Endothelial cell of umbilical vein (primary cell): Measurements from ENCODE around the gene HPX. TPM values are rescaled to one million over a fixed set of nuclear protein-coding genes. Genes with fewer than 3 reads are reported as not detected.
A peak's percentile ranks its signal among the peaks of the same experiment; 100 is the strongest.

ENCODE experiments used
- BruUV-seq: library from RNA; stranded (reverse); fragments of 400-500 nt; replicated peaks from 2 replicates; lab custom pipeline; 2021; lab: Mats Ljungman, UMichigan
- CTCF ChIA-PET: fragments of 300-600, 350-600 bp; sonication (Branson Sonifier 250); formaldehyde crosslinking; loops from one replicate; lab custom pipeline; 2021; ENCODE audit warnings: antibody characterized with exemption, inconsistent platforms; lab: Charles Lee
- POLR2A ChIA-PET: fragments of 300-600, 350-600 bp; sonication (Branson Sonifier 250); formaldehyde crosslinking; loops from one replicate; lab custom pipeline; 2021; ENCODE audit warnings: antibody characterized with exemption, inconsistent platforms; lab: Charles Lee
- DNase-seq: peaks from one replicate; pipeline ENCODE4 v3.0.0-alpha.2; 2011; ENCODE audit warnings: low read depth, low spot score
- FAIRE-seq: peaks from 2 replicates; lab custom pipeline; 2011; peaks lifted over from hg19 to GRCh38; lab: Jason Lieb, UNC
- H2AFZ ChIP-seq: 2 replicates; pipeline ENCODE4 v1.6.0; 2012; ENCODE audit warnings: low read depth, low read length, control low read depth, inconsistent platforms
- H3K27ac ChIP-seq: 2 replicates; pipeline ENCODE4 v1.5.1; 2011; ENCODE audit warnings: low read depth, mild to moderate bottlenecking, control low read depth, low read length, moderate library complexity; ENCODE audit not compliant: insufficient read depth
- H3K27me3 ChIP-seq, 2 experiments: 2 replicates each; pipeline versions ENCODE4 v1.6.0 to v1.6.1; 2011; ENCODE audit warnings: low read length in 2 of 2, mixed read lengths in 1 of 2; ENCODE audit not compliant: control insufficient read depth in 2 of 2, insufficient read depth in 2 of 2
- H3K36me3 ChIP-seq, 2 experiments: 2 replicates in 1 of 2; 3 replicates in 1 of 2; pipeline ENCODE4 v1.5.1; 2011; ENCODE audit warnings: low read length in 2 of 2, mild to moderate bottlenecking in 1 of 2, moderate library complexity in 1 of 2; ENCODE audit not compliant: control insufficient read depth in 2 of 2, insufficient read depth in 2 of 2; ENCODE audit errors: extremely low read depth in 1 of 2
- H3K4me1 ChIP-seq: 3 replicates; pipeline ENCODE4 v1.5.1; 2011; ENCODE audit warnings: mild to moderate bottlenecking, low read length; ENCODE audit not compliant: control insufficient read depth, insufficient read depth; ENCODE audit errors: extremely low read depth
- H3K4me2 ChIP-seq: 2 replicates; pipeline ENCODE4 v1.6.1; 2011; ENCODE audit warnings: low read length, control low read depth, mixed read lengths; ENCODE audit not compliant: insufficient read depth
- H3K4me3 ChIP-seq, 3 experiments: fragments of 200-600 bp in 1 of 3; sonication (generic), shearing (Covaris generic) in 1 of 3; replicated peaks in 1 of 3; 2 replicates each; pipeline ENCODE4 v1.5.1; 2011 to 2016; ENCODE audit warnings: control low read depth in 3 of 3, low read length in 3 of 3, mild to moderate bottlenecking in 2 of 3, inconsistent platforms in 1 of 3, low read depth in 1 of 3, moderate library complexity in 1 of 3; ENCODE audit not compliant: insufficient read depth in 1 of 3
- H3K79me2 ChIP-seq: 2 replicates; pipeline ENCODE4 v1.6.0; 2012; ENCODE audit warnings: low read length, inconsistent platforms; ENCODE audit not compliant: control insufficient read depth, insufficient read depth
- H3K9ac ChIP-seq: replicated peaks from 2 replicates; pipeline ENCODE3; 2011; ENCODE audit warnings: low read length, control low read depth; ENCODE audit not compliant: insufficient read depth; ENCODE audit errors: extremely low read depth
- H3K9me1 ChIP-seq: replicated peaks from 3 replicates; pipeline ENCODE4 v1.6.0; 2011; ENCODE audit warnings: mild to moderate bottlenecking, low read length; ENCODE audit not compliant: control insufficient read depth, insufficient read depth; ENCODE audit errors: extremely low read depth
- H3K9me3 ChIP-seq: replicated peaks from 2 replicates; pipeline ENCODE4 v1.5.1; 2012; ENCODE audit warnings: low read length, inconsistent platforms; ENCODE audit not compliant: control insufficient read depth, insufficient read depth
- H4K20me1 ChIP-seq: replicated peaks from 2 replicates; pipeline ENCODE3; 2011; ENCODE audit warnings: mild to moderate bottlenecking, low read length; ENCODE audit not compliant: control insufficient read depth, insufficient read depth; ENCODE audit errors: extremely low read depth
- EZH2 ChIP-seq: IDR thresholded peaks from 2 replicates; pipeline ENCODE4 v1.6.1; 2012; ENCODE audit warnings: borderline replicate concordance, low read depth, mild to moderate bottlenecking, moderate library complexity, low read length, inconsistent platforms; ENCODE audit not compliant: severe bottlenecking
- FOS ChIP-seq: IDR thresholded peaks from 2 replicates; pipeline ENCODE4 v1.6.1; 2011; ENCODE audit warnings: mild to moderate bottlenecking, low read length, moderate library complexity, borderline replicate concordance; ENCODE audit not compliant: insufficient read depth
- GATA2 ChIP-seq: IDR thresholded peaks from 2 replicates; pipeline ENCODE4 v1.7.0; 2011; ENCODE audit warnings: low read depth, mild to moderate bottlenecking, moderate library complexity, mixed read lengths, low read length; ENCODE audit not compliant: insufficient read length, insufficient read depth
- JUN ChIP-seq: IDR thresholded peaks from 2 replicates; pipeline ENCODE4 v1.6.1; 2011; ENCODE audit warnings: borderline replicate concordance, low read depth; ENCODE audit not compliant: insufficient read length, insufficient read depth
- MYC ChIP-seq: IDR thresholded peaks from one replicate; pipeline ENCODE4 v1.6.1; 2011; ENCODE audit warnings: mild to moderate bottlenecking, low read depth, low read length
- POLR2A ChIP-seq: IDR thresholded peaks from 2 replicates; pipeline ENCODE4 v1.6.1; 2012; ENCODE audit warnings: low read depth, mild to moderate bottlenecking, control low read depth, low read length
- POLR2AphosphoS5 ChIP-seq: IDR thresholded peaks from 2 replicates; pipeline ENCODE4 v1.6.1; 2012; ENCODE audit warnings: low read depth, mild to moderate bottlenecking, control low read depth, low read length, moderate library complexity; ENCODE audit not compliant: insufficient read depth
- dilution Hi-C: fragments of 300-500 bp; cut with MboI; formaldehyde crosslinking; loops from one replicate; pipeline ENCODE4 v1.15.0; 2019; ENCODE audit warnings: low sequenced_read_pairs; ENCODE audit not compliant: extremely low pct_ligation_motif_present
- intact Hi-C: fragments of 100-400 bp; cut with micrococcal nuclease; formaldehyde crosslinking; loops from one replicate; pipeline ENCODE4 v1.10.0; 2022
- polyA plus RNA-seq, 4 experiments: library from polyadenylated mRNA; depleted of rRNA in 3 of 4; stranded (reverse) in 3 of 4; unstranded in 1 of 4; fragments of >200 nt; gene quantifications; 2 replicates each; pipeline versions ENCODE4 v1.2.1 to v1.2.3, GENCODE V29; 2011 to 2012; ENCODE audit warnings: missing spikeins in 1 of 4
- total RNA-seq: library from RNA; stranded (reverse); gene quantifications from 2 replicates; pipeline ENCODE4 v1.2.3, GENCODE V29; 2021
- TF ChIP-seq, protein P1 (sequence below): IDR thresholded peaks from 2 replicates; pipeline ENCODE4 v1.6.1; 2011; ENCODE audit not compliant: insufficient read depth, insufficient read length
- TF ChIP-seq, protein P2 (sequence below), 2 donors: IDR thresholded peaks; 1 replicate in 1 of 2; 2 replicates in 1 of 2; pipeline ENCODE4 v1.5.1; 2011; ENCODE audit warnings: low read length in 2 of 2, mild to moderate bottlenecking in 2 of 2, moderate library complexity in 2 of 2, control low read depth in 1 of 2, inconsistent platforms in 1 of 2, low read depth in 1 of 2; ENCODE audit not compliant: insufficient read depth in 1 of 2; ENCODE audit errors: extremely low read depth in 1 of 2

HPX gene
- total and polyA plus RNA-seq, 2 donors (not counting 3 experiments of a cell fraction or from before 2014, with no cell fraction given) = 1.3 to 1.5 TPM

DNA sequence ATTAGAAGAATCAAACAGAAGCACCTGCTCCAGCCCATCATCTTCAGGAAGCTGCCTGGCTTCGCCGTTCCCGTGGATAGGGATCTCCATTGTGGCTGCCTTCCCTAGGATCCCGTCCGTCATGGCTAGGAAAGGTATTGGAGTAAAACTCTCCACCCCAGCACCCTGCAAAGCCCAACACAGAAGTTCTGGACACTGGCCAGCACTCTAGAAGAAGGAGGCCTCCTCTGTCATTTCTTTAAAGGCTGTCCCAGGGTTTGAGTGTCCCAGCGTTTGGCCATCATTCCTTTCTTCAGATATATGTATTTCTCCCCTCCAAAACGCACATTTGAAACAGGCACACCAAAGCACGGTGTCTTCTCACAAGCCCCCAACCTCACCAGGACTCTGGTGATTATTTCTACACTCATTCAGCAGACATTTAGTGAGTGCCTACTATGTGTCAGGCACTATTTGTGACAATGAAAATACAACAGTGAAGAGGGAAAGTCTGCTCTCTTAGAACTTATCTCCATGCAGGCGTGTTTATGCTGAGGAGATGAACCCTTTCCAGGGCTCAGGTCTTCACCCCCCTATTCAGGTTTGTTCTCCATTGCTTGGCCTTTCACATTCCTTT, 39.6 kb upstream of the HPX start:
- intact Hi-C loops (loop anchor here (2.0 kb wide), 3 partner anchors 62 to 202 kb away; partner anchors contain the start of genes APBB1 and MRPL17), dilution Hi-C loops (no loop called here)
- Histone ChIP-seq H3K9ac (peak overlapping the region; percentile 70), H3K27ac (peak overlapping the region; percentile 72), H3K79me2 (peaks cover 36% of the 10 kb centered on the region), H3K4me1 (peaks cover 18% of the 10 kb centered on the region), H3K4me2 (peak overlapping the region; percentile 85), H3K9me3 (no peaks in the 10 kb centered on the region), H2AFZ (no peak overlapping the region), H3K36me3 (peaks cover 7 to 21% of the 10 kb centered on the region in 2 experiments), H3K4me3 (peak overlapping the region; percentile 19 to 65 (median 57)), H3K9me1 (no peaks in the 10 kb centered on the region), H4K20me1 (no peaks in the 10 kb centered on the region), H3K27me3 (no peaks in the 10 kb centered on the region)
- TF ChIP-seq EZH2 = no peak
- no peak for TF ChIP-seq FOS
- TF ChIP-seq, protein P1, sequence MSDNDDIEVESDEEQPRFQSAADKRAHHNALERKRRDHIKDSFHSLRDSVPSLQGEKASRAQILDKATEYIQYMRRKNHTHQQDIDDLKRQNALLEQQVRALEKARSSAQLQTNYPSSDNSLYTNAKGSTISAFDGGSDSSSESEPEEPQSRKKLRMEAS = no peak
- peak; percentile 9 for TF ChIP-seq POLR2A
- peak; percentile 18 for FAIRE-seq
- DNase-seq = no peak
- CTCF ChIA-PET = interaction anchor here (2.6 kb wide), 1 partner anchor 102 kb away, joined by 28 read pairs; no protein-coding TSS in a partner anchor
- POLR2A ChIA-PET = no interaction called here
- TSS peak; percentile 32 for BruUV-seq

DNA sequence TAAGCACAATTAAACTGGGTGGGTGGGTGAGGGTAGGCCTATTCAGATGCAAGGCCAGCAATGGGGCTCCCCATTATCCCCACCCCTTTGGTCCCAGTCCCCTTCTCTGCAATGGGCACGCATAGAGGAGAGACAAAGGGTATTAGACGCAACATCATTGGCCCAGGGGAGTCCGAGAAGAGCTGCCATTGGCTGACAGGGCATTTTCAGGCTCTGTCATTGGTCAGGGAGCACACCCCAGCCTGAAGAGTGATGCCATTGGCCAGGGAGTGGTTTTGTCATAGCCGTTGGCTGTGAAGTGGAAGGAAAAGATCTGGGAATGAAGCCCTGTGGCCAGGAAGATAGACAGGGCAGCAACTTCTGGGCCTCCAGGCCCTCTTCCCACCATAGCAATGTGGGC, 35.8 kb upstream of the HPX start:
- no peak overlapping the region for H3K27ac ChIP-seq
- TF ChIP-seq, protein P1 = no peak
- no peak for TF ChIP-seq POLR2A
- TF ChIP-seq GATA2 = no peak
- no peak for TF ChIP-seq JUN
- no peak for TF ChIP-seq POLR2AphosphoS5
- no peak for TF ChIP-seq MYC
- TF ChIP-seq, protein P2, sequence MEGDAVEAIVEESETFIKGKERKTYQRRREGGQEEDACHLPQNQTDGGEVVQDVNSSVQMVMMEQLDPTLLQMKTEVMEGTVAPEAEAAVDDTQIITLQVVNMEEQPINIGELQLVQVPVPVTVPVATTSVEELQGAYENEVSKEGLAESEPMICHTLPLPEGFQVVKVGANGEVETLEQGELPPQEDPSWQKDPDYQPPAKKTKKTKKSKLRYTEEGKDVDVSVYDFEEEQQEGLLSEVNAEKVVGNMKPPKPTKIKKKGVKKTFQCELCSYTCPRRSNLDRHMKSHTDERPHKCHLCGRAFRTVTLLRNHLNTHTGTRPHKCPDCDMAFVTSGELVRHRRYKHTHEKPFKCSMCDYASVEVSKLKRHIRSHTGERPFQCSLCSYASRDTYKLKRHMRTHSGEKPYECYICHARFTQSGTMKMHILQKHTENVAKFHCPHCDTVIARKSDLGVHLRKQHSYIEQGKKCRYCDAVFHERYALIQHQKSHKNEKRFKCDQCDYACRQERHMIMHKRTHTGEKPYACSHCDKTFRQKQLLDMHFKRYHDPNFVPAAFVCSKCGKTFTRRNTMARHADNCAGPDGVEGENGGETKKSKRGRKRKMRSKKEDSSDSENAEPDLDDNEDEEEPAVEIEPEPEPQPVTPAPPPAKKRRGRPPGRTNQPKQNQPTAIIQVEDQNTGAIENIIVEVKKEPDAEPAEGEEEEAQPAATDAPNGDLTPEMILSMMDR (IDR thresholded peaks at IDR 0.05; ENCODE audit: extremely low read depth in 1 of 2, insufficient read depth in 1 of 2, low read depth in 1 of 2, low read length in 2 of 2) = no peak
- TF ChIP-seq FOS = no peak
- TF ChIP-seq EZH2 = no peak
- no peaks in the 10 kb centered on the region for H3K9me1 ChIP-seq
- ChIA-PET CTCF (interaction anchor here (0.8 to 2.1 kb wide), 3 partner anchors 29 to 97 kb away, joined by 3 to 8 read pairs (median 6); no protein-coding TSS in a partner anchor), POLR2A (no interaction called here)
- intact Hi-C loops (no loop called here), dilution Hi-C loops (no loop called here)
- no peaks in the 10 kb centered on the region for H4K20me1 ChIP-seq
- no peaks in the 10 kb centered on the region for H3K9me3 ChIP-seq
- no peak overlapping the region for H2AFZ ChIP-seq
- H3K36me3 ChIP-seq = peaks cover 2 to 16% of the 10 kb centered on the region in 2 experiments
- no peaks in the 10 kb centered on the region for H3K27me3 ChIP-seq
- no peak overlapping the region for H3K4me3 ChIP-seq
- peaks cover 20% of the 10 kb centered on the region for H3K4me1 ChIP-seq
- BruUV-seq = no TSS peak
- no peak overlapping the region for H3K9ac ChIP-seq
- no peak overlapping the region for H3K4me2 ChIP-seq
- H3K79me2 ChIP-seq = peaks cover 22% of the 10 kb centered on the region
- no peak for FAIRE-seq
- DNase-seq = no peak
